Naive thymus-derived CD8-positive, alpha-beta T cell (primary cell): ENCODE measurements around the gene UBASH3B. TPM values are rescaled to one million over a fixed set of nuclear protein-coding genes. Genes with fewer than 3 reads are reported as not detected.
"Not testable (repeated sequence)": the region's sequence is repeated elsewhere in the genome, so short reads cannot be mapped to it uniquely, and the experiment has no call there.

Experiments used
- ATAC-seq, 2 donors: fragments of 150-1000 bp; cut with Tn5 transposase in 1 of 2; sonication (Bioruptor Pico), chemical (Tn5 transposase) in 1 of 2; 1 replicate in 1 of 2; 2 replicates in 1 of 2; pipeline ENCODE4 v1.10.0; 2021; ENCODE audit warnings: mild to moderate bottlenecking in 2 of 2, moderate library complexity in 2 of 2
- POLR2A ChIA-PET: fragments of 350-600 bp; sonication (Branson Sonifier 250); formaldehyde crosslinking; loops from one replicate; lab custom pipeline; 2021; ENCODE audit warnings: antibody characterized with exemption; lab: Charles Lee
- DNase-seq, 10 donors: peaks; one replicate each; pipeline versions ENCODE4 v3.0.0 to v3.0.0-alpha.2; 2020 to 2022
- H3K27ac Mint-ChIP-seq, 10 donors: one replicate each; pipeline ENCODE4 v1.8.0; 2020 to 2022; ENCODE audit warnings: mild to moderate bottlenecking in 10 of 10, mixed read lengths in 10 of 10, moderate library complexity in 4 of 10, inconsistent platforms in 1 of 10
- H3K27me3 Mint-ChIP-seq, 5 donors: one replicate each; pipeline ENCODE4 v1.8.0; 2021 to 2022; ENCODE audit warnings: mixed read lengths in 5 of 5
- H3K36me3 Mint-ChIP-seq, 3 donors: one replicate each; pipeline ENCODE4 v1.8.0; 2020 to 2022; ENCODE audit warnings: mixed read lengths in 3 of 3, mild to moderate bottlenecking in 2 of 3, inconsistent platforms in 1 of 3
- H3K4me1 Mint-ChIP-seq, 4 donors: one replicate each; pipeline ENCODE4 v1.8.0; 2021 to 2022; ENCODE audit warnings: mixed read lengths in 4 of 4
- H3K4me3 Mint-ChIP-seq, 10 donors: one replicate each; pipeline ENCODE4 v1.8.0; 2020 to 2022; ENCODE audit warnings: mild to moderate bottlenecking in 10 of 10, mixed read lengths in 10 of 10, moderate library complexity in 6 of 10, inconsistent platforms in 1 of 10
- H3K9me3 Mint-ChIP-seq, 9 donors: one replicate each; pipeline ENCODE4 v1.8.0; 2020 to 2022; ENCODE audit warnings: mixed read lengths in 9 of 9, mild to moderate bottlenecking in 3 of 9, inconsistent platforms in 1 of 9, moderate library complexity in 1 of 9
- polyA plus RNA-seq, 3 donors: library from polyadenylated mRNA; unstranded; fragments of 300-500 nt; fragmentation: Illumina TruSeq; gene quantifications; one replicate each; pipeline ENCODE4 v1.2.3, GENCODE V29; 2021
- total RNA-seq, 8 experiments: library from RNA in 2 of 8; stranded (reverse) in 2 of 8; gene quantifications; one replicate each; pipeline ENCODE4 v1.2.3 and lab custom pipeline; 2021 to 2026

Gene UBASH3B, protein sequence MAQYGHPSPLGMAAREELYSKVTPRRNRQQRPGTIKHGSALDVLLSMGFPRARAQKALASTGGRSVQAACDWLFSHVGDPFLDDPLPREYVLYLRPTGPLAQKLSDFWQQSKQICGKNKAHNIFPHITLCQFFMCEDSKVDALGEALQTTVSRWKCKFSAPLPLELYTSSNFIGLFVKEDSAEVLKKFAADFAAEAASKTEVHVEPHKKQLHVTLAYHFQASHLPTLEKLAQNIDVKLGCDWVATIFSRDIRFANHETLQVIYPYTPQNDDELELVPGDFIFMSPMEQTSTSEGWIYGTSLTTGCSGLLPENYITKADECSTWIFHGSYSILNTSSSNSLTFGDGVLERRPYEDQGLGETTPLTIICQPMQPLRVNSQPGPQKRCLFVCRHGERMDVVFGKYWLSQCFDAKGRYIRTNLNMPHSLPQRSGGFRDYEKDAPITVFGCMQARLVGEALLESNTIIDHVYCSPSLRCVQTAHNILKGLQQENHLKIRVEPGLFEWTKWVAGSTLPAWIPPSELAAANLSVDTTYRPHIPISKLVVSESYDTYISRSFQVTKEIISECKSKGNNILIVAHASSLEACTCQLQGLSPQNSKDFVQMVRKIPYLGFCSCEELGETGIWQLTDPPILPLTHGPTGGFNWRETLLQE
- total RNA-seq (10 to 100 TPM; 33.7 to 35.2 TPM), polyA plus RNA-seq (10 to 100 TPM in 1 of 3 donors, 1 to 10 TPM in 2; 6.8 to 12.8 (median 7.1) TPM), total RNA-seq (lab: John Stamatoyannopoulos, UW) (22.2 to 61.6 (median 45.6) reads per million in 6 experiments)

DNA sequence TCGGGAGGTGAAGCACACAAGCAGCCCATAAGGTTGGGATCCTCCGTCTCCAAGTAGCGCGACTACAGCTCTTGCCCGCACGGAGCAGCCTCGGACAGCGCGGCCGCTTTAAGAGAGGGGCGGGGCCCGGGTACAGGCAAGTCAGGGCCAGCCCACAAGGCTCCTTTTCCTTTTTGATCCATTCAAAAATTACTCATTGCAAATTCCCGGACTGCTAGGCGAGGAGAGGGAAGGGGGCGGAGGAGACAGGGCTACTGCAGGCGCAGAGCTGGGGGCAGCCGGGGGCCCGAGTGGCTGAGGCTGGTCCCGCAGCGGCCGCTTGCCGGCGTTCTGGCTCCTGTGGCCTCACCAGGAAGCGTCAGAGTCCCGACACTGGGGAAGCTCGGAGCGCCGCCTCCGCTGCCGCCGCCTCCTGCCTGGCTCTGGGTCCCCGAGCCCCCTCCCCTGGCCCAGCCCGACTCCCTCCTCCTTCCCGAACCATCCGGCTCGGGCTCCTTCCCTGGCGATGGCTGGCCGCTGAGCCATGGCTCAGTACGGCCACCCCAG, at the start of gene UBASH3B:
UBASH3B (plus strand) TSS at position 196 of the 546 bp plus-strand sequence; CDS start at position 524, 328 bp downstream.
- Mint-ChIP-seq H3K27ac (peak within 1 kb of the TSS; percentile 85 to 97 (median 96)), H3K9me3 (no peaks in the 10 kb centered on the region), H3K4me3 (peak within 1 kb of the TSS; percentile 92 to 100 (median 98)), H3K27me3 (no peaks in the 10 kb centered on the region), H3K4me1 (peaks cover 27 to 54% (median 45%) of the 10 kb centered on the region in 4 donors), H3K36me3 (no peaks in the 10 kb centered on the region)
- POLR2A ChIA-PET: interaction anchor here (0.6 to 3.9 kb wide), 23 partner anchors 9 to 405 kb away, joined by 3 to 66 read pairs (median 5); partner anchors contain the start of gene CRTAM
- ATAC-seq (peak; percentile 72 to 79), DNase-seq (peak; percentile 29 to 69 (median 48))

DNA sequence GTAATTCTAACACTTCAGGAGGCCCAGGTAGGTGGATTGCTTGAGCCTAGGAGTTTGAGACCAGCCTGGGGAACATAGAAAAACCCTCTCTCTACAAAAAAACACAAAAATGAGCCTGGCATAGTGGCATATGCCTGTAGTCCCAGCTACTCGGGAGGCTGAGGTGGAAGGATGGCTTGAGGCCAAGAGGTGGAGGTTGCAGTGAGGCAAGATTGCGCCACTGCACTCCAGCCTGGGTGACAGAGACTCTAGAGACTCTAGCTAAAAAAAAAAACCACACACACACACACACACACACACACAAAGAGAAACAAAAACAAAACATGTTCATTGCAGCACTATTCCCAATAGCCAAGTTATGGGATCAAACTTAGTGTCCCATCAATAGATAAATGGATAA, 48.4 kb upstream of the UBASH3B start:
- H3K4me1 Mint-ChIP-seq, ATAC-seq, H3K27me3 Mint-ChIP-seq, H3K36me3 Mint-ChIP-seq, POLR2A ChIA-PET, H3K4me3 Mint-ChIP-seq, DNase-seq, H3K9me3 Mint-ChIP-seq: not testable (repeated sequence)
- peak overlapping the region in 1 of 10 donors; percentile 10 for H3K27ac Mint-ChIP-seq

DNA sequence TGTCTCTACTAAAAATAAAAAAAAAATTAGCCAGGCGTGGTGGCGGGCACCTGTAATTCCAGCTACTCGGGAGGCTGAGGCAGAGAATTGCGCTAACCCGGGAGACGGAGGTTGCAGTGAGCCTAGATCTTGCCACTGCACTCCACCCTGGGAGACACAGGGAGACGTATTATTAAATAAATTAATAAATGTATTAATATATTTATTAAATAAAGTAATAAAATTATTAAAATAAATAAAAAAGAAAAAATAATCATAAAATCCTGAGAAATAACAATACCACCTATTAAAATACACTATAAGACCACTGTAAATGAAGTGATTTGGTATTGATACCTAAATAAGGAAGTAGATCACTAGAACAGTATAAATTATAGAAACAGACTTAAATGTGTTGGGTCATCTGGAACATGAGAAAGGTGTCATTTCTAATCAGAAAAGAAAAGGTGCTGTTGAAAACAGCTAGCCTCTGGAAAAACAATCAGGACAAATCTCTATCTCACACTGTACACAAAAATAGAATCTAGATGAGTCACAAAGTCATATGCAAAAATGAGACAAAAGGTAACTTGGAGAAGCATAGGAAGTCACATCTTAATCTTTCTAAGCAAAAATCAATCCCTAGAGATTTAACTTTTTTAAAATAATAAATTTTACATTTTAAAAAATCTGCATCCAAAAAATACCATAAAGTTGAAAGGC, 43.2 kb upstream of the UBASH3B start:
- no peaks in the 10 kb centered on the region for H3K36me3 Mint-ChIP-seq
- no peak for DNase-seq

DNA sequence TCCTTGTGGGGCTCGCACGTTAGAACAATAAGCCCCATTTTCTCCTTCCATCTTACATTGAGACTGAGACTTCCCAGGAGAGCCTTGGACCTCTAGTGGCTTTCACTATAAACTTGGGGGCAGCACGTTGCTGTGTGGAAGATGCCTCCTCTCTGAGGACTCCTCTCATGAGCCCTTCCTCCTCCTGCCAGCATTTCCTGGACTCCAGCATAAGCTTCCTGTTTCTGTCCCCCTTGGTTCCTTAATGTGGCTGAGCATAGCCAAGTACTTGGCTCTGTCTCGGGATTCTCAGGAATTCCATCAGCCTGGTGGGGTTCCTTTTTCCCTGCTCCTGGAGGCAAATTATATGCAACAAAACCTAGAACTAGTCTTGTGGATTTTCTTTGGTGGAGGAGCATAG, 38.8 kb upstream of the UBASH3B start:
- POLR2A ChIA-PET: no interaction called here
- DNase-seq (no peak), ATAC-seq (no peak)
- Mint-ChIP-seq H3K4me3 (no peak overlapping the region), H3K27ac (peak overlapping the region in 2 of 10 donors; percentile 28 to 29), H3K4me1 (peaks cover 0 to 1% (median 0%) of the 10 kb centered on the region in 4 donors), H3K27me3 (peaks cover 0 to 2% (median 0%) of the 10 kb centered on the region in 5 donors), H3K9me3 (peaks cover 0 to 6% (median 3%) of the 10 kb centered on the region in 9 donors), H3K36me3 (no peaks in the 10 kb centered on the region)

More for the DNA sequence above, 43.2 kb upstream of the UBASH3B start:
- Mint-ChIP-seq H3K27ac (no peak overlapping the region), H3K9me3 (no peaks in the 10 kb centered on the region), H3K4me1 (peaks cover 0 to 1% (median 0%) of the 10 kb centered on the region in 4 donors), H3K27me3 (peaks cover 0 to 3% (median 2%) of the 10 kb centered on the region in 5 donors), H3K4me3 (no peak overlapping the region)
- POLR2A ChIA-PET: no interaction called here
- ATAC-seq: no peak

DNA sequence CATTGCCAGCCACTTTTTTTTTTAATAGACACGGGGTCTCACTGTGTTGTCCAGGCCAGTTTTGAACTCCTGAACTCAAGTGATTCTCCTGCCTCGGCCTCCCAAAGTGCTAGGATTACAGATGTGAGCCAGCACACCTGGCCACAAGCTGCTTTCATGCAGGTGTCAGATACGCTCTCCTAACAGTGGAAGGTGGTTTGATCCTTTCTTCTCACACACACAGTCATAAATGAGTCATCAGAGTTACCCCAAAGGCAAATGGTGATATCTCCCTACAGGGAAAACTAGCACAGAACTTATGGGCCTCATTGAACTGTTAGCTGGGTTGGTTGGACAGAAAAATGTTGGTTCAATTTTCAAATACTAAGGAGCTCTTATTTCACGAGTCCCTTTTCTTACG, 38.2 kb upstream of the UBASH3B start:
- peak overlapping the region in 1 of 10 donors; percentile 5 for H3K27ac Mint-ChIP-seq
- POLR2A ChIA-PET: no interaction called here
- H3K4me1 Mint-ChIP-seq: peaks cover 0 to 1% (median 0%) of the 10 kb centered on the region in 4 donors
- no peak for ATAC-seq
- no peak for DNase-seq
- H3K27me3 Mint-ChIP-seq: peaks cover 0 to 2% (median 0%) of the 10 kb centered on the region in 5 donors
- no peak overlapping the region for H3K4me3 Mint-ChIP-seq
- peaks cover 0 to 6% (median 3%) of the 10 kb centered on the region in 9 donors for H3K9me3 Mint-ChIP-seq
- no peaks in the 10 kb centered on the region for H3K36me3 Mint-ChIP-seq

DNA sequence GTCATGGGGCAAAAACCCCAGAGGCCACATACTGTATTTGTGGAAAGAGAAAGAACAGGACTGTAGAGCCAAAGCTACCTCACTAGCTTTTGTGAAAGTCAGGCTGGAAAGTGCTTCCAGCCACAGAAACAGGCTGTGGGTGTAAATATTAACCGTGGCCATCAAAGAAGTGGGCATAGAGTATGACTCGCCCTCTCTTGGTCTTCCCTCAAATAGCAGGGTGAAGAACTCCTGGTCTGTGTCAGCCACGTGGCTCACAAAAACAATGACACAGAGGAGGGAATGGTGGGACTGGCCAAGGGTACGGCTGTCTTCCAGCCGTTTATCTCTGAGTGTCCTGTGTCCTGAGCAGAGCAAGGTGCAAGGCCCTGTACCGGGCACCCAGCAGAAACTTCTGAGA, 37.6 kb upstream of the UBASH3B start:
- ATAC-seq: no peak
- Mint-ChIP-seq H3K36me3 (no peaks in the 10 kb centered on the region), H3K9me3 (peaks cover 0 to 6% (median 3%) of the 10 kb centered on the region in 9 donors), H3K4me3 (no peak overlapping the region), H3K4me1 (peaks cover 0 to 1% (median 0%) of the 10 kb centered on the region in 4 donors), H3K27me3 (peaks cover 0 to 2% (median 0%) of the 10 kb centered on the region in 5 donors), H3K27ac (peak overlapping the region in 1 of 10 donors; percentile 78)
- no peak for DNase-seq
- POLR2A ChIA-PET: no interaction called here

DNA sequence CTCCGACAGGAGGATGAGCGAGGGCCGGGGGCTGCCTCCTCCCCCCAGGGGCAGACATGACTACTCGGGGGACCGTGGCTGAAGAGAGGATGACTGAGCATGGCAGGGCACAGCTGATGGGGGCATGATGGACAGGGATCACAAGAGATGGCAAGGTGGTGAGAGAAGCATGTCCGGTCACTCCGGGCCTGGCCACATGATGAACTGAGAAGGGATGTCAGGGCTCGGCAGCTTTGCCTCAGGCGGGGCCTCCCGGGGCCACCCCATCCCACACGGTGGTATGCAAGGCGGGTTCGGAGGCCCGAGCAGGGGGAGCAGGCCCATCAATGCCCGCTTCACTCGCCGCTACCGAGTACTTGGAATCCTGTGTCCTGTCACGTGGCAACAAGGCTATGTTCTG, 36.6 kb upstream of the UBASH3B start:
- H3K27me3 Mint-ChIP-seq: peaks cover 0 to 2% (median 0%) of the 10 kb centered on the region in 5 donors
- H3K4me1 Mint-ChIP-seq: peaks cover 0 to 1% (median 0%) of the 10 kb centered on the region in 4 donors
- H3K4me3 Mint-ChIP-seq: no peak overlapping the region
- no peaks in the 10 kb centered on the region for H3K36me3 Mint-ChIP-seq
- POLR2A ChIA-PET: no interaction called here
- no peak for ATAC-seq
- DNase-seq: no peak
- H3K9me3 Mint-ChIP-seq: peaks cover 0 to 6% (median 3%) of the 10 kb centered on the region in 9 donors
- H3K27ac Mint-ChIP-seq: no peak overlapping the region

DNA sequence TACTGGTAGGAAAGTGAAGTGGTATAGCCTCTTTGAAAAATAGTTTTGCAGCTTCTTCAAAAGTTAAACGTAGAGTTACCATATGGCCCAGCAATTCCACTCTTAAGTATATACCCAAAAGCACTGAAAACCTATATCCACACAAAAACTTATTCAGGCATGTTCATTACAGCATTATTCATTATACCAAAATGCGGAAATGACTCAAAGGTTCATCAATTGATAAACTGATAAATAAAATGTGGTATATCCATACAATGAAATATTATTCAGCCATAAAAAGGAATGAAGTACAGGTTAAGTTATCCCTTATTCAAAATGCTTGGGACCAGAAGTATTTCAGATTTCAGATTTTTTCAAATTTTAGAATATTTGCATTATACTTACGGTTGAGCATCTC, 35.8 kb upstream of the UBASH3B start:
- POLR2A ChIA-PET: no interaction called here
- Mint-ChIP-seq H3K4me1 (peaks cover 0 to 1% (median 0%) of the 10 kb centered on the region in 4 donors), H3K9me3 (peaks cover 0 to 6% (median 3%) of the 10 kb centered on the region in 9 donors), H3K27ac (no peak overlapping the region), H3K27me3 (peaks cover 0 to 2% (median 0%) of the 10 kb centered on the region in 5 donors), H3K4me3 (no peak overlapping the region), H3K36me3 (no peaks in the 10 kb centered on the region)
- no peak for DNase-seq
- no peak for ATAC-seq

DNA sequence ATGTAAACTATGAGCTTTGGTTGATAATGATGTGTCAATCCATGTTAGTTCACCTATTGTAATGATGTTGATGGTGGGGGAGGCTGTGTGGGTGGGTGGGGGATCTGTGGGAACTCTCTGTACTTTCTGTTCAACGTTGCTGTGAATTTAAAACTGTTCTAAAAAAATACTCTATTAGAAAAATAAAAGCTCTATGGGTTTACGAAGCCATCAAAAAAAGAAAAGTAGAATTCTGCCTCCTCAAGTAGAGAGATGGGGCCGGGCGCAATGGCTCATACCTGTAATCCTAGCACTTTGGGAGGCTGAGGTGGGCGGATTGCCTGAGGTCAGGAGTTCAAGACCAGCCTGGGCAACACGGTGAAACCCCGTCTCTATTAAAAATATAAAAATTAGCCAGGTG, 30.0 kb upstream of the UBASH3B start:
- not testable (repeated sequence) for ATAC-seq, H3K27me3 Mint-ChIP-seq, H3K4me1 Mint-ChIP-seq, H3K4me3 Mint-ChIP-seq, H3K9me3 Mint-ChIP-seq, H3K27ac Mint-ChIP-seq, DNase-seq, H3K36me3 Mint-ChIP-seq
- POLR2A ChIA-PET: interaction anchor here (0.7 kb wide), 1 partner anchor 442 kb away, joined by 3 read pairs; no protein-coding TSS in a partner anchor

DNA sequence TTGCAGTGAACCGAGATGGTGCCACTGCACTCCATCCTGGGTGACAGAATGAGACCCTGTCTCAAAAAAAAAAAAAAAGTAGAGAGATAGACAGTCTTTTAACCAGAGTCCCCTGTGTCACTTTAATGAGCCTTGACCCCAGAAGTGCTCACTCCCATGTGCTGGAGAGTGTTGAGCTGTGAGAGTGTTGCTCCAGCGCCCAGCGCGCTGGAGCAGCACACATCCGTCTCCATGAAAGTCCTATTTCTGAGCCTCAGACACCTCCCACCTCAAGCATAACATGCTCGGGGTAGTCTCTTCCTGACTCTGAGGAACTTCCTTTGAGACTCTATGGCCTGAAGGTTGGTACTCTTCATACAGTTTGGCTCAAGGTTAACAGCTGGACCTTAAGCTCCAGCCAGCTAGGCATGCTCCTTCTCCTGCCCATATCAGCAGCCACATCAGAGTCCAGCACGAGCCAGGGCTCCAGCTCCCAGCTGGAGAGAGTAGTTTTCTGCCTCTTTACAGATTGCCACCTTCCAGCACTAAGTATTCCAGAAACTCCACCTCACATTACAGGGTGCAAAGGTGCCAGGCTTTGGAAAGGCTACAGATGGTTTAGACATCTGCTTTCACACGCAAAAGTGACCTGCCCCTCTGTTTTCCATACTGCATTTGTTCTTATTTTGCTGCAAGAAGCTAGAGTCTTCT, 29.4 kb upstream of the UBASH3B start:
- H3K4me1 Mint-ChIP-seq: peaks cover 4 to 7% (median 6%) of the 10 kb centered on the region in 4 donors
- DNase-seq: no peak
- POLR2A ChIA-PET: interaction anchor here (0.7 kb wide), 1 partner anchor 442 kb away, joined by 3 read pairs; no protein-coding TSS in a partner anchor
- H3K36me3 Mint-ChIP-seq: no peaks in the 10 kb centered on the region
- no peak for ATAC-seq
- H3K27ac Mint-ChIP-seq: peak overlapping the region in 1 of 10 donors; percentile 27
- no peaks in the 10 kb centered on the region for H3K9me3 Mint-ChIP-seq
- H3K4me3 Mint-ChIP-seq: no peak overlapping the region
- no peaks in the 10 kb centered on the region for H3K27me3 Mint-ChIP-seq

DNA sequence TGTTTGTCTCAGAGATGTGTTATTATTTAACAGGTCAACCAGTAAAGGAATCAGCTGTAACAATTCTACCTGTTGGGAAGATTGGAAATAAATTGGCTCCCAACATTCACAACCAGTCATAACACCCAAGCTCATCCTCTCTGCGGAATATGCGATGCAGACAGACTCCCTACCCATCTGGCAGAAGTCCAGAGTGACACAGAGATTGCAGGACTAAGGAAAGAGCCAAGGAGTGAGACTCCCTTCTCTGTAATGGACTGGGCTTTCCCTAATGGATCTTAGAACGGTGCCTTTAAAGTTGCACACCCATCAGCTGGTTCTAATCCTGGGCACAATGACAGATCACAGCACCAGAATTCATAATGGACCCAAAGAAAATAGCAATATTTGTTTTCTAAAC, 27.8 kb upstream of the UBASH3B start:
- DNase-seq: no peak
- ATAC-seq: no peak
- POLR2A ChIA-PET: interaction anchor here (1.3 to 2.7 kb wide), 3 partner anchors 128 to 154 kb away, joined by 3 to 15 read pairs (median 3); no protein-coding TSS in a partner anchor

More for the DNA sequence above, 27.8 kb upstream of the UBASH3B start:
- peak overlapping the region in 1 of 10 donors; percentile 68 for H3K27ac Mint-ChIP-seq
- no peaks in the 10 kb centered on the region for H3K36me3 Mint-ChIP-seq
- no peaks in the 10 kb centered on the region for H3K9me3 Mint-ChIP-seq
- no peak overlapping the region for H3K4me3 Mint-ChIP-seq
- no peaks in the 10 kb centered on the region for H3K27me3 Mint-ChIP-seq
- H3K4me1 Mint-ChIP-seq: peaks cover 4 to 14% (median 6%) of the 10 kb centered on the region in 4 donors
